Psoas muscle (tissue), 8 donors: ENCODE results near the gene CLIP3. TPM values are rescaled to one million over a fixed set of nuclear protein-coding genes. Genes with fewer than 3 reads are reported as not detected.
"Not testable (repeated sequence)": the region's sequence is repeated elsewhere in the genome, so short reads cannot be mapped to it uniquely, and the experiment has no call there.

Experiments
- ATAC-seq, 4 donors: fragments of 200-7000 bp; cut with Tn5 transposase; one replicate each; pipeline ENCODE4 v1.9.1; 2020; ENCODE audit warnings: moderate library complexity in 3 of 4, mild to moderate bottlenecking in 2 of 4
- DNase-seq, 2 donors: peaks; one replicate each; pipeline ENCODE4 v3.0.0-alpha.2; 2020
- H3K27ac ChIP-seq: fragments of 200-600 bp; one replicate; pipeline ENCODE4 v1.8.0; 2022
- H3K27me3 ChIP-seq, 3 donors: fragments of 200-600 bp in 1 of 3; one replicate each; pipeline versions ENCODE4 v1.6.1 to v1.8.0; 2013 to 2022; ENCODE audit warnings: low read length in 2 of 3, mild to moderate bottlenecking in 2 of 3, moderate library complexity in 1 of 3; ENCODE audit not compliant: insufficient read depth in 3 of 3
- H3K36me3 ChIP-seq, 2 donors: fragments of 200-600 bp in 1 of 2; one replicate each; pipeline versions ENCODE4 v1.6.1 to v1.8.0; 2013 to 2022; ENCODE audit warnings: low read depth in 1 of 2, mild to moderate bottlenecking in 1 of 2, moderate library complexity in 1 of 2; ENCODE audit not compliant: insufficient read depth in 1 of 2
- H3K4me1 ChIP-seq: fragments of 200-600 bp; one replicate; pipeline ENCODE4 v1.8.0; 2022
- H3K4me3 ChIP-seq: fragments of 200-600 bp; one replicate; pipeline ENCODE4 v1.8.0; 2022; ENCODE audit warnings: mild to moderate bottlenecking
- H3K9me3 ChIP-seq: fragments of 200-600 bp; one replicate; pipeline ENCODE4 v1.8.0; 2022
- CTCF ChIP-seq: fragments of 200-600 bp; IDR thresholded peaks from one replicate; pipeline ENCODE4 v1.8.0; 2022; ENCODE audit warnings: antibody characterized with exemption
- WGBS, 3 donors: extraction: QIAGEN DNeasy Blood & Tissue Kit; methylation state at CpG; one replicate each; pipeline versions ENCODE4 v1.1.6 to v1.1.7; 2013; 5-methylcytosine and 5-hydroxymethylcytosine counted together
- intact Hi-C, 2 donors: fragments of 100-400 bp; cut with DNase I; formaldehyde crosslinking; loops; one replicate each; pipeline versions ENCODE4 v1.11.0 to v1.14.2; 2022
- polyA plus RNA-seq, 3 donors: library from polyadenylated mRNA; stranded (reverse); fragments of 200-250 nt; gene quantifications; one replicate each; pipeline ENCODE4 v1.2.3, GENCODE V29; 2013
- total RNA-seq, 4 donors: library from RNA; stranded (reverse); fragmentation: NEBNext Ultra II Directional in 2 of 4; extraction: Animal tissue kit (Norgen Biotek cat#: 25700) in 2 of 4; gene quantifications; one replicate each; pipeline versions ENCODE4 v1.2.1 to v1.2.4, GENCODE V29; 2021 to 2023
- donor health status: healthy with polysubstance abuse.
- donor health status: DM: no; HTN: no; CAD: no; lungs with moderate emphysema.
- donor health status: Bipolar disorder and iron deficiency.
- donor health status: healthy.
- donor health status: DM: yes; HTN: yes; CAD: no.
- donor health status: DM: no; HTN: no; CAD: no.
- donor health status: DM: no; HTN: no; CAD: no.
- donor health status: DM: yes; HTN: yes; CAD: no.

The CLIP3 gene
- total and polyA plus RNA-seq, 7 donors: 0.51 to 3.9 (median 1.2) TPM

GRCh38 chr19:36049080-36049698 is 16.5 kb upstream of the CLIP3 start:
- WGBS, 3 donors: 79 to 85% (median 82%) methylated on average over 4 of the region's 4 CpGs
- no peaks in the 10 kb centered on the region for H3K36me3 ChIP-seq
- no peaks in the 10 kb centered on the region for H3K9me3 ChIP-seq
- no peak for TF ChIP-seq CTCF
- H3K4me1 ChIP-seq: no peaks in the 10 kb centered on the region
- ATAC-seq (peak in 1 of 4 donors; percentile 28), DNase-seq (no peak)
- H3K4me3 ChIP-seq: no peak overlapping the region
- intact Hi-C loops: no loop called here
- H3K27me3 ChIP-seq: no peaks in the 10 kb centered on the region
- no peak overlapping the region for H3K27ac ChIP-seq

- no peaks in the 10 kb centered on the region for H3K4me1 ChIP-seq
- H3K36me3 ChIP-seq: no peaks in the 10 kb centered on the region
- H3K4me3 ChIP-seq: no peak overlapping the region
- H3K9me3 ChIP-seq: no peaks in the 10 kb centered on the region
- H3K27me3 ChIP-seq: no peaks in the 10 kb centered on the region
- no peak for TF ChIP-seq CTCF
- no peak overlapping the region for H3K27ac ChIP-seq
- DNase-seq (no peak), ATAC-seq (no peak)
- intact Hi-C loops: no loop called here
Measured at GRCh38 chr19:36047835-36048234, 15.2 kb upstream of the CLIP3 start.

- 87 to 96% (median 92%) methylated on average over 5 of the region's 5 CpGs for WGBS, 3 donors
- no peak overlapping the region for H3K27ac ChIP-seq
- no peaks in the 10 kb centered on the region for H3K27me3 ChIP-seq
- H3K4me3 ChIP-seq: no peak overlapping the region
- no peaks in the 10 kb centered on the region for H3K4me1 ChIP-seq
- intact Hi-C loops: no loop called here
- no peaks in the 10 kb centered on the region for H3K36me3 ChIP-seq
- no peak for TF ChIP-seq CTCF
- no peak for ATAC-seq
- DNase-seq: no peak
- H3K9me3 ChIP-seq: no peaks in the 10 kb centered on the region
Measured at GRCh38 chr19:36046443-36047050, 13.9 kb upstream of the CLIP3 start.

GRCh38 chr19:36043952-36044351 is 11.3 kb upstream of the CLIP3 start:
- no peaks in the 10 kb centered on the region for H3K27me3 ChIP-seq
- WGBS, 3 donors: 94 to 98% (median 96%) methylated on average over 2 of the region's 2 CpGs
- H3K27ac ChIP-seq: no peak overlapping the region
- no peak overlapping the region for H3K4me3 ChIP-seq
- H3K4me1 ChIP-seq: no peaks in the 10 kb centered on the region
- TF ChIP-seq CTCF: no peak
- no peaks in the 10 kb centered on the region for H3K36me3 ChIP-seq
- intact Hi-C loops: no loop called here
- DNase-seq (no peak), ATAC-seq (no peak)
- no peaks in the 10 kb centered on the region for H3K9me3 ChIP-seq

- no peak for TF ChIP-seq CTCF
- H3K4me3 ChIP-seq: no peak overlapping the region
- no peaks in the 10 kb centered on the region for H3K27me3 ChIP-seq
- DNase-seq (no peak), ATAC-seq (peak in 1 of 4 donors; percentile 71)
- intact Hi-C loops: no loop called here
- H3K9me3 ChIP-seq: no peaks in the 10 kb centered on the region
- no peak overlapping the region for H3K27ac ChIP-seq
- WGBS, 3 donors: 20 to 37% (median 36%) methylated on average over 3 of the region's 3 CpGs
- no peaks in the 10 kb centered on the region for H3K4me1 ChIP-seq
- H3K36me3 ChIP-seq: no peaks in the 10 kb centered on the region
Measured at GRCh38 chr19:36041831-36042230, 9.2 kb upstream of the CLIP3 start.

- H3K9me3 ChIP-seq, H3K4me3 ChIP-seq, H3K4me1 ChIP-seq, H3K36me3 ChIP-seq, ATAC-seq, H3K27ac ChIP-seq, H3K27me3 ChIP-seq, intact Hi-C loops, DNase-seq: not testable (repeated sequence)
- WGBS, 3 donors: 83 to 93% (median 91%) methylated on average over 6 of the region's 6 CpGs
Measured at GRCh38 chr19:36041092-36041491, 8.4 kb upstream of the CLIP3 start.
